Measurements from ENCODE around the gene MAPKAPK5. TPM values are rescaled to one million over a fixed set of nuclear protein-coding genes. Genes with fewer than 3 reads are reported as not detected.
A peak's percentile ranks its signal among the peaks of the same experiment; 100 is the strongest.

Gene MAPKAPK5
- total and polyA plus RNA-seq, 9 of the 15 experiments (the other 6 are each of a cell fraction or from before 2014, with no cell fraction given), result 11.6 to 72.1 (median 60.4) TPM

DNA sequence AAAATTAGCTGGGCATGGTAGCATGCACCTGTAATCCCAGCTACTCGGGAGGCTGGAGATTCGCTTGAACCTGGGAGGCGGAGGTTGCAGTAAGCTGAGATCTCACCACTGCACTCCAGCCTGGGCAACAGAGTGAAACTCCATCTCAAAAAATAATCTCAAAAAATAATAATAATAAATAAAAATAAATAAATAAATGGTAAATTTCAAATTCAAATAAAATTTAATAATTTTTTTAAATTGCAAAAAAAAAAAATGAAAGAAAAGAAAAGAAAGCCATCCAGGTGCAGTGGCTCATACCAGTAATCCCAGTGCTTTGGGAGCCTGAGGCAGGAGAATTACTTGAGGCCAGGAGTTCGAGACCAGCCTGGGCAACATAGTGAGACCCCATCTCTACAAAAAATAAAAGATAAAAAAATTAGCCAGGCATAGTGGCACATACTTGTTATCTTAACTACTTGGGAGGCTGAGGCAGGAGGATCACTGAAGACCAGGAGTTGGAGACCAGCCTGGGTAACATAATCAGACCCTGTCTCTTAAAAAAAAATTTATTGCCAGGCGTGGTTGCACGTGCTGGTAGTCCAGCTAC is 38.9 kb upstream of the MAPKAPK5 start:
- H3K4me1 ChIP-seq (replicated peaks in 1 of 2; ENCODE audit: control insufficient read depth in 2 of 2, insufficient read depth in 2 of 2, low read length in 2 of 2), result no peaks in the 10 kb centered on the region
- no peak overlapping the region for H3K4me2 ChIP-seq (ENCODE audit: insufficient read depth, low read length)
- H3K36me3 ChIP-seq (ENCODE audit: control insufficient read depth, insufficient read depth, low read length), result peaks cover 9% of the 10 kb centered on the region; the same call in 2 of the 3 replicates
- TF ChIP-seq BRCA1 (IDR thresholded peaks at IDR 0.05) (no peak), BRCA1 (CRISPR knock-in tag; IDR thresholded peaks at IDR 0.05) (no peak), TAF7 (tag; IDR thresholded peaks at IDR 0.05) (no peak), ZNF121 (CRISPR knock-in tag; conservative IDR thresholded peaks at IDR 0.05) (peak; percentile 88), PHF8 (IDR thresholded peaks at IDR 0.05; ENCODE audit: borderline replicate concordance, low read length) (no peak), SIX5 (IDR thresholded peaks at IDR 0.05; ENCODE audit: borderline replicate concordance in 1 of 2, insufficient read depth in 1 of 2, low read depth in 1 of 2, low read length in 2 of 2) (no peak)
- DNase-seq (ENCODE audit: extremely low read depth in 1 of 4, low spot score in 3 of 4) (no peak), FAIRE-seq (no peak), ATAC-seq (no peak)
- CTCF ChIA-PET (ENCODE audit: low intra/inter-chr PET ratio), result no interaction called here
- H3K4me3 ChIP-seq, result no peak overlapping the region
- no peaks in the 10 kb centered on the region for H3K27me3 ChIP-seq (ENCODE audit: control insufficient read depth in 2 of 2, insufficient read depth in 2 of 2, low read length in 2 of 2)
- H3K9ac ChIP-seq (ENCODE audit: insufficient read depth in 1 of 2, low read depth in 2 of 2, low read length in 2 of 2), result no peak overlapping the region
- no peaks in the 10 kb centered on the region for H4K20me1 ChIP-seq (replicated peaks; ENCODE audit: control insufficient read depth, insufficient read depth, low read length)
- H3K79me2 ChIP-seq (ENCODE audit: control insufficient read depth, insufficient read depth, low read length), result no peaks in the 10 kb centered on the region
- POLR2A ChIA-PET, result no interaction called here
- no peak overlapping the region for H3K27ac ChIP-seq (ENCODE audit: extremely low read depth, low read depth, low read length)
- no TSS peak for BruUV-seq (replicated peaks)
- no peaks in the 10 kb centered on the region for H3K9me1 ChIP-seq (ENCODE audit: control insufficient read depth, insufficient read depth, low read length)
- WGBS (ENCODE audit: insufficient coverage, low coverage, missing lambda C conversion rate), result 71% methylated on average over 6 of the region's 6 CpGs
- in situ Hi-C loops (cut with MboI) (no loop called here), intact Hi-C loops (cut with micrococcal nuclease) (no loop called here)
- H3K9me3 ChIP-seq (replicated peaks; ENCODE audit: control insufficient read depth, insufficient read depth, low read depth, low read length), result no peaks in the 10 kb centered on the region
- no peak overlapping the region for H2AFZ ChIP-seq (ENCODE audit: low read depth, low read length)

DNA sequence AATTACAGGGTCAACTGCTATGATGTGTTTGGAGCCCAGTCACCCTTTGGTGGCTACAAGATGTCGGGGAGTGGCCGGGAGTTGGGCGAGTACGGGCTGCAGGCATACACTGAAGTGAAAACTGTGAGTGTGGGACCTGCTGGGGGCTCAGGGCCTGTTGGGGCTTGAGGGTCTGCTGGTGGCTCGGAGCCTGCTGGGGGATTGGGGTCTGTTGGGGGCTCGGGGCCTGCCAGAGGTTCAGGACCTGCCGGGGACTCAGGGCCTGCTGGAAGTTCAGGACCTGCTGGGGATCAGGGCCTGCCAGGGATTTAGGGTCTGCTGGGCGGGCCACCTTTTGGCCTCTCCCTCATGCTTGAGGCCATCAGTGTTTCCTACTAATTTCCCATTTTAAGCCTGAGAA is 38.2 kb upstream of the MAPKAPK5 start:
- Histone ChIP-seq H3K36me3 (ENCODE audit: control insufficient read depth, insufficient read depth, low read length) (peaks cover 6% of the 10 kb centered on the region; the same call in 2 of the 3 replicates), H3K9ac (ENCODE audit: insufficient read depth in 1 of 2, low read depth in 2 of 2, low read length in 2 of 2) (no peak overlapping the region), H3K27ac (ENCODE audit: extremely low read depth, low read depth, low read length) (no peak overlapping the region), H3K9me1 (ENCODE audit: control insufficient read depth, insufficient read depth, low read length) (no peaks in the 10 kb centered on the region), H2AFZ (ENCODE audit: low read depth, low read length) (no peak overlapping the region), H3K4me1 (replicated peaks in 1 of 2; ENCODE audit: control insufficient read depth in 2 of 2, insufficient read depth in 2 of 2, low read length in 2 of 2) (no peaks in the 10 kb centered on the region), H4K20me1 (replicated peaks; ENCODE audit: control insufficient read depth, insufficient read depth, low read length) (no peaks in the 10 kb centered on the region), H3K9me3 (replicated peaks; ENCODE audit: control insufficient read depth, insufficient read depth, low read depth, low read length) (no peaks in the 10 kb centered on the region), H3K4me3 (no peak overlapping the region), H3K4me2 (ENCODE audit: insufficient read depth, low read length) (no peak overlapping the region), H3K79me2 (ENCODE audit: control insufficient read depth, insufficient read depth, low read length) (no peaks in the 10 kb centered on the region), H3K27me3 (ENCODE audit: control insufficient read depth in 2 of 2, insufficient read depth in 2 of 2, low read length in 2 of 2) (no peaks in the 10 kb centered on the region)
- FAIRE-seq, result no peak
- POLR2A ChIA-PET, result no interaction called here
- ATAC-seq, result no peak
- in situ Hi-C loops (cut with MboI) (no loop called here), intact Hi-C loops (cut with micrococcal nuclease) (no loop called here)
- 77% methylated on average over 6 of the region's 8 CpGs for WGBS (ENCODE audit: insufficient coverage, low coverage, missing lambda C conversion rate)
- BruUV-seq (replicated peaks), result no TSS peak
- no peak for DNase-seq (ENCODE audit: extremely low read depth in 1 of 4, low spot score in 3 of 4)
- CTCF ChIA-PET (ENCODE audit: low intra/inter-chr PET ratio), result no interaction called here
- no peak for TF ChIP-seq FOS (IDR thresholded peaks at IDR 0.05; ENCODE audit: extremely low read depth, insufficient read length)
- TF ChIP-seq, protein P1, sequence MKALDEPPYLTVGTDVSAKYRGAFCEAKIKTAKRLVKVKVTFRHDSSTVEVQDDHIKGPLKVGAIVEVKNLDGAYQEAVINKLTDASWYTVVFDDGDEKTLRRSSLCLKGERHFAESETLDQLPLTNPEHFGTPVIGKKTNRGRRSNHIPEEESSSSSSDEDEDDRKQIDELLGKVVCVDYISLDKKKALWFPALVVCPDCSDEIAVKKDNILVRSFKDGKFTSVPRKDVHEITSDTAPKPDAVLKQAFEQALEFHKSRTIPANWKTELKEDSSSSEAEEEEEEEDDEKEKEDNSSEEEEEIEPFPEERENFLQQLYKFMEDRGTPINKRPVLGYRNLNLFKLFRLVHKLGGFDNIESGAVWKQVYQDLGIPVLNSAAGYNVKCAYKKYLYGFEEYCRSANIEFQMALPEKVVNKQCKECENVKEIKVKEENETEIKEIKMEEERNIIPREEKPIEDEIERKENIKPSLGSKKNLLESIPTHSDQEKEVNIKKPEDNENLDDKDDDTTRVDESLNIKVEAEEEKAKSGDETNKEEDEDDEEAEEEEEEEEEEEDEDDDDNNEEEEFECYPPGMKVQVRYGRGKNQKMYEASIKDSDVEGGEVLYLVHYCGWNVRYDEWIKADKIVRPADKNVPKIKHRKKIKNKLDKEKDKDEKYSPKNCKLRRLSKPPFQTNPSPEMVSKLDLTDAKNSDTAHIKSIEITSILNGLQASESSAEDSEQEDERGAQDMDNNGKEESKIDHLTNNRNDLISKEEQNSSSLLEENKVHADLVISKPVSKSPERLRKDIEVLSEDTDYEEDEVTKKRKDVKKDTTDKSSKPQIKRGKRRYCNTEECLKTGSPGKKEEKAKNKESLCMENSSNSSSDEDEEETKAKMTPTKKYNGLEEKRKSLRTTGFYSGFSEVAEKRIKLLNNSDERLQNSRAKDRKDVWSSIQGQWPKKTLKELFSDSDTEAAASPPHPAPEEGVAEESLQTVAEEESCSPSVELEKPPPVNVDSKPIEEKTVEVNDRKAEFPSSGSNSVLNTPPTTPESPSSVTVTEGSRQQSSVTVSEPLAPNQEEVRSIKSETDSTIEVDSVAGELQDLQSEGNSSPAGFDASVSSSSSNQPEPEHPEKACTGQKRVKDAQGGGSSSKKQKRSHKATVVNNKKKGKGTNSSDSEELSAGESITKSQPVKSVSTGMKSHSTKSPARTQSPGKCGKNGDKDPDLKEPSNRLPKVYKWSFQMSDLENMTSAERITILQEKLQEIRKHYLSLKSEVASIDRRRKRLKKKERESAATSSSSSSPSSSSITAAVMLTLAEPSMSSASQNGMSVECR (CRISPR knock-in tag; IDR thresholded peaks at IDR 0.05), result no peak
- TF ChIP-seq ASH1L (IDR thresholded peaks at IDR 0.05; ENCODE audit: borderline replicate concordance, low read depth, partially characterized antibody), result no peak
- TF ChIP-seq ETV1 (tag; conservative IDR thresholded peaks at IDR 0.05; ENCODE audit: low read depth), result no peak
- no peak for TF ChIP-seq ZNF695 (CRISPR knock-in tag; IDR thresholded peaks at IDR 0.05)
- TF ChIP-seq ZNF561 (CRISPR knock-in tag; conservative IDR thresholded peaks at IDR 0.05), result no peak
- no peak for TF ChIP-seq CCNT2 (IDR thresholded peaks at IDR 0.05; ENCODE audit: borderline replicate concordance, extremely low read depth, insufficient read length, low read depth, low read length)
